Activated CD4-positive, alpha-beta T cell treated with anti-CD3 and anti-CD28 coated beads, Interleukin-2, amount 50 U/mL, for 16 hours (primary cell): ENCODE results near the gene PRR14.

ENCODE experiments used
- DNase-seq: peaks from one replicate; pipeline ENCODE4 v3.0.0-alpha.2; 2020

The PRR14 gene

GRCh38 chr16:30660424-30661261, 9.9 kb downstream of the PRR14 start:
- DNase-seq: peak; percentile 88

- no peak for DNase-seq
Observed at GRCh38 chr16:30662449-30662848, 11.7 kb downstream of the PRR14 start.

GRCh38 chr16:30663038-30663437, 12.3 kb downstream of the PRR14 start:
- DNase-seq: no peak

GRCh38 chr16:30663820-30664219, 13.1 kb downstream of the PRR14 start:
- peak; percentile 26 for DNase-seq

GRCh38 chr16:30664616-30665109, 13.9 kb downstream of the PRR14 start:
- DNase-seq: no peak

- DNase-seq: no peak
Observed at GRCh38 chr16:30665155-30665829, 14.5 kb downstream of the PRR14 start.

GRCh38 chr16:30665830-30666190, 15.1 kb downstream of the PRR14 start:
- no peak for DNase-seq

GRCh38 chr16:30666681-30667080, 15.9 kb downstream of the PRR14 start:
- DNase-seq: no peak

- no peak for DNase-seq
Observed at GRCh38 chr16:30667361-30667905, 16.7 kb downstream of the PRR14 start.

GRCh38 chr16:30668393-30668792, 17.6 kb downstream of the PRR14 start:
- DNase-seq: no peak

GRCh38 chr16:30669026-30669902, 18.5 kb downstream of the PRR14 start:
- DNase-seq: no peak

GRCh38 chr16:30669903-30670824, 19.4 kb downstream of the PRR14 start:
- no peak for DNase-seq

- no peak for DNase-seq
Observed at GRCh38 chr16:30675143-30675542, 24.4 kb downstream of the PRR14 start.

- no peak for DNase-seq
Observed at GRCh38 chr16:30677931-30678585, 27.3 kb downstream of the PRR14 start.

- DNase-seq: no peak
Observed at GRCh38 chr16:30678586-30678970, 27.8 kb downstream of the PRR14 start.

- no peak for DNase-seq
Observed at GRCh38 chr16:30680326-30680725, 29.6 kb downstream of the PRR14 start.

GRCh38 chr16:30688701-30689100, 37.9 kb downstream of the PRR14 start:
- no peak for DNase-seq

GRCh38 chr16:30691907-30692306, 41.1 kb downstream of the PRR14 start:
- no peak for DNase-seq

GRCh38 chr16:30692396-30693064, 41.8 kb downstream of the PRR14 start:
- DNase-seq: no peak

- DNase-seq: no peak
Observed at GRCh38 chr16:30694926-30695693, 44.4 kb downstream of the PRR14 start.
